Upper lobe of left lung (tissue), 4 donors: ENCODE data around the gene NFATC3.

Source experiments
- CTCF ChIP-seq, 6 experiments: fragments of 450-650 bp in 4 of 6; fragments of 200-600 bp in 2 of 6; sonication (generic) in 2 of 6; IDR thresholded peaks; one replicate each; pipeline ENCODE4 v1.5.1; 2016 to 2019; ENCODE audit warnings: antibody characterized with exemption in 6 of 6
- EP300 ChIP-seq, 4 donors: sonication (generic); formaldehyde crosslinking; IDR thresholded peaks; one replicate each; pipeline ENCODE4 v1.5.1; 2017; ENCODE audit warnings: antibody characterized with exemption in 4 of 4, control low read depth in 2 of 4

GRCh38 chr16:68237243-68238028 is 152.3 kb downstream of the NFATC3 start:
- TF ChIP-seq CTCF (IDR thresholded peaks at IDR 0.05) (peak in 3 of 6 experiments; percentile 28 to 38 (median 29)), EP300 (IDR thresholded peaks at IDR 0.05) (peak in 1 of 4 donors; percentile 71)
